K562 (cell line): ENCODE results near the gene SLC5A11. TPM values are rescaled to one million over a fixed set of nuclear protein-coding genes. Genes with fewer than 3 reads are reported as not detected.

Source experiments
- CUX1 ChIP-seq: fragments of 200-800 bp; sonication (Bioruptor generic); IDR thresholded peaks from 2 replicates; pipeline ENCODE4 v1.6.1; 2016; ENCODE audit warnings: missing genetic modification characterization, missing compliant biosample characterization
- HMGXB4 ChIP-seq: sonication (generic); formaldehyde crosslinking; IDR thresholded peaks from 2 replicates; pipeline ENCODE4 v1.8.1; 2023; ENCODE audit warnings: mild to moderate bottlenecking, missing genetic modification reagents
- HNRNPK ChIP-seq: fragments of 200-400 bp; formaldehyde crosslinking; IDR thresholded peaks from one replicate; pipeline ENCODE4 v1.6.1; 2018; ENCODE audit warnings: mild to moderate bottlenecking, low read depth, low read length; ENCODE audit not compliant: poor library complexity, severe bottlenecking
- RREB1 ChIP-seq: fragments of 250-450 bp; sonication (Bioruptor Pico); IDR thresholded peaks from 2 replicates; pipeline ENCODE4 v1.4.0; 2020
- TARDBP ChIP-seq: fragments of 450-650 bp; IDR thresholded peaks from 2 replicates; pipeline ENCODE4 v1.6.1; 2016
- USF1 ChIP-seq: sonication (generic); formaldehyde crosslinking; IDR thresholded peaks from 2 replicates; pipeline ENCODE4 v1.9.0; 2022; ENCODE audit warnings: mild to moderate bottlenecking, missing genetic modification reagents
- USF2 ChIP-seq: sonication (generic); formaldehyde crosslinking; IDR thresholded peaks from 2 replicates; pipeline ENCODE4 v1.5.0; 2020; ENCODE audit warnings: missing genetic modification reagents
- ZNF12 ChIP-seq: sonication (generic); formaldehyde crosslinking; IDR thresholded peaks from 2 replicates; pipeline ENCODE4 v1.4.0; 2020; ENCODE audit warnings: mild to moderate bottlenecking, missing genetic modification reagents
- ZNF324 ChIP-seq: fragments of 250-450 bp; sonication (Bioruptor Pico); IDR thresholded peaks from 2 replicates; pipeline ENCODE4 v1.4.0; 2020; ENCODE audit warnings: mild to moderate bottlenecking
- ZNF75A ChIP-seq: fragments of 450-650 bp; formaldehyde crosslinking; IDR thresholded peaks from 2 replicates; pipeline ENCODE4 v1.4.0; 2020; ENCODE audit warnings: mild to moderate bottlenecking
- polyA plus RNA-seq, 8 experiments: library from polyadenylated mRNA; depleted of rRNA in 4 of 8; stranded (reverse) in 5 of 8; unstranded in 3 of 8; fragments of >200 nt; fragmentation: Nextera tagmentation in 2 of 8; fragmentation: Illumina TruSeq in 1 of 8; extraction: Ambion mirVana in 2 of 8; extraction: Trizol in 1 of 8; gene quantifications; 2 replicates each; pipeline versions ENCODE4 v1.2.1 to v1.2.3, GENCODE V29; 2011 to 2014; ENCODE audit warnings: inconsistent platforms in 1 of 8, missing spikeins in 1 of 8
- total RNA-seq, 7 experiments: library from RNA; depleted of rRNA in 6 of 7; stranded (reverse); fragments of >200 nt in 6 of 7; fragmentation: Illumina TruSeq in 2 of 7; extraction: Trizol in 2 of 7; gene quantifications; 2 replicates each; pipeline versions ENCODE4 v1.2.1 to v1.2.3, GENCODE V29; 2011 to 2021; ENCODE audit warnings: low replicate concordance in 1 of 7

Gene SLC5A11
- total and polyA plus RNA-seq, 9 of the 15 experiments (the other 6 are each of a cell fraction or from before 2014, with no cell fraction given): 0.04 to 0.25 (median 0.11) TPM; not detected in 3

GRCh38 chr16:24844101-24845030 lies 1.4 kb upstream of the SLC5A11 start (continued):
- TF ChIP-seq USF2 (CRISPR knock-in tag) (no peak), HMGXB4 (CRISPR knock-in tag) (no peak), USF1 (no peak), ZNF75A (no peak), RREB1 (CRISPR knock-in tag) (no peak), ZNF12 (no peak), CUX1 (no peak), HNRNPK (no peak), ZNF324 (CRISPR knock-in tag) (no peak), TARDBP (peak; percentile 75; the same call in 1 of the 2 replicates)
